GM12878 (cell line): Measurements from ENCODE around the gene FAM107A. TPM values are rescaled to one million over a fixed set of nuclear protein-coding genes. Genes with fewer than 3 reads are reported as not detected.

Source experiments
- CEBPZ ChIP-seq: fragments of 150-350 bp; IDR thresholded peaks from 2 replicates; pipeline ENCODE4 v1.6.1; 2016; ENCODE audit warnings: low read depth, low read length
- CTCF ChIP-seq, 3 experiments: IDR thresholded peaks in 2 of 3; conservative IDR thresholded peaks in 1 of 3; 2 replicates each; pipeline ENCODE4 v1.5.1; 2011; ENCODE audit warnings: low read depth in 3 of 3, low read length in 3 of 3, mild to moderate bottlenecking in 3 of 3, control low read depth in 2 of 3, moderate library complexity in 2 of 3, inconsistent platforms in 1 of 3, mixed read lengths in 1 of 3; ENCODE audit not compliant: control insufficient read depth in 2 of 3, insufficient read depth in 1 of 3; ENCODE audit errors: extremely low read depth in 1 of 3
- MEF2B ChIP-seq: fragments of 450-650 bp; IDR thresholded peaks from 2 replicates; pipeline ENCODE4 v1.6.1; 2018; ENCODE audit warnings: mild to moderate bottlenecking, moderate library complexity; ENCODE audit not compliant: partially characterized antibody, poor library complexity, severe bottlenecking
- POLR2AphosphoS5 ChIP-seq: IDR thresholded peaks from 2 replicates; pipeline ENCODE4 v1.6.1; 2011; ENCODE audit warnings: mild to moderate bottlenecking, low read length, inconsistent platforms
- SP1 ChIP-seq: IDR thresholded peaks from one replicate; pipeline ENCODE4 v1.6.1; 2011; ENCODE audit warnings: low read depth, low read length
- SRF ChIP-seq, 2 experiments: IDR thresholded peaks; 2 replicates each; pipeline ENCODE4 v1.6.1; 2011; ENCODE audit warnings: low read depth in 2 of 2, low read length in 2 of 2, mild to moderate bottlenecking in 1 of 2, moderate library complexity in 1 of 2
- ZBTB33 ChIP-seq: fragments of 450-650 bp; IDR thresholded peaks from 2 replicates; pipeline ENCODE4 v1.6.1; 2017; ENCODE audit warnings: mild to moderate bottlenecking
- ZNF207 ChIP-seq: fragments of 450-650 bp; IDR thresholded peaks from 2 replicates; pipeline ENCODE4 v1.6.1; 2014; ENCODE audit warnings: antibody characterized with exemption, mild to moderate bottlenecking, borderline replicate concordance
- polyA plus RNA-seq, 11 experiments: library from polyadenylated mRNA; depleted of rRNA in 4 of 11; unstranded in 6 of 11; stranded (reverse) in 5 of 11; fragments of >200 nt; fragmentation: Nextera tagmentation in 4 of 11; fragmentation: Illumina TruSeq in 1 of 11; extraction: Ambion mirVana in 4 of 11; extraction: Trizol in 1 of 11; gene quantifications; 1 replicate in 1 of 11; 2 replicates in 10 of 11; pipeline versions ENCODE4 v1.2.1 to v1.2.3, GENCODE V29; 2011 to 2016; ENCODE audit warnings: inconsistent platforms in 2 of 11, missing spikeins in 2 of 11, low read depth in 1 of 11
- total RNA-seq, 4 experiments: library from RNA; depleted of rRNA in 3 of 4; stranded (reverse); fragments of >200 nt in 3 of 4; fragmentation: Illumina TruSeq in 1 of 4; extraction: Trizol in 1 of 4; gene quantifications; 2 replicates each; pipeline versions ENCODE4 v1.2.1 to v1.2.3, GENCODE V29; 2013 to 2021
- TF ChIP-seq, protein P1 (sequence below): fragments of 450-650 bp; IDR thresholded peaks from 2 replicates; pipeline ENCODE4 v1.6.1; 2016; ENCODE audit warnings: mild to moderate bottlenecking, moderate library complexity, borderline replicate concordance
- TF ChIP-seq, protein P2 (sequence below): fragments of 450-650 bp; conservative IDR thresholded peaks from 2 replicates; pipeline ENCODE4 v1.6.1; 2017; ENCODE audit warnings: mild to moderate bottlenecking, moderate library complexity
- TF ChIP-seq, protein P3 (sequence below): IDR thresholded peaks from 2 replicates; pipeline ENCODE4 v1.6.1; 2012; ENCODE audit warnings: low read depth, low read length, improper control_type of control experiment
- TF ChIP-seq, protein P4 (sequence below): IDR thresholded peaks from 2 replicates; pipeline ENCODE4 v1.6.1; 2011; ENCODE audit warnings: low read depth, mild to moderate bottlenecking, low read length, moderate library complexity, borderline replicate concordance; ENCODE audit errors: extremely low read depth
- TF ChIP-seq, protein P5 (sequence below): fragments of 450-650 bp; IDR thresholded peaks from 2 replicates; pipeline ENCODE4 v1.6.1; 2016; ENCODE audit warnings: mild to moderate bottlenecking

FAM107A gene
- total and polyA plus RNA-seq, 10 of the 15 experiments (the other 5 are each of a cell fraction or from before 2014, with no cell fraction given) = not detected

DNA sequence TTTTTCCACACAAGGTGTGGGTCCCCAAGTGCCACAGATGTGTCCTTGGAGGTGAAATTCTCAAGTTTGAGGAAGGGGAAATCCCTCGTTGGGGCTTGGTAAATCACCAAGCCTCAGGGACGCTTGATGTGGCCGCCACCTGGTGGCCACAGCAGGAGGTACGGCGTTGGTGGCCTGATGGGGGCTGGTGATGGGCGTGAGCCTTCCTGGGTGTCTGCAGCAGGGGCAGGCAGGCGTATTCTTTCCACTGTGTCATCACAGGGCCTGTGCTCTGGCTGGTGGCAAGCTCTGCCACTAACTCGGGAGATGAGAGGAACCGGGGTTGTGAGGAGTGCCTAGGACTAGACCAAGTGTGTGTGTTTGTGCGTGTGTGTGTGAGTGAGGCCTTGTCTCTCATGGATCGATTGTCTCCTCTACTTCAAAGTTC lies 44.4 kb downstream of the FAM107A start (continued):
- 0 out of 2 replicates have a peak, but pooled peaks have one; percentile 56 for TF ChIP-seq ZNF207
- peak; percentile 94 to 96 (median 94) for TF ChIP-seq CTCF (IDR thresholded peaks at IDR 0.05 in 2 of 3, conservative IDR thresholded peaks at IDR 0.05 in 1 of 3; ENCODE audit: control insufficient read depth in 2 of 3, extremely low read depth in 1 of 3, insufficient read depth in 1 of 3, low read depth in 3 of 3, low read length in 3 of 3)
- TF ChIP-seq, protein P1, sequence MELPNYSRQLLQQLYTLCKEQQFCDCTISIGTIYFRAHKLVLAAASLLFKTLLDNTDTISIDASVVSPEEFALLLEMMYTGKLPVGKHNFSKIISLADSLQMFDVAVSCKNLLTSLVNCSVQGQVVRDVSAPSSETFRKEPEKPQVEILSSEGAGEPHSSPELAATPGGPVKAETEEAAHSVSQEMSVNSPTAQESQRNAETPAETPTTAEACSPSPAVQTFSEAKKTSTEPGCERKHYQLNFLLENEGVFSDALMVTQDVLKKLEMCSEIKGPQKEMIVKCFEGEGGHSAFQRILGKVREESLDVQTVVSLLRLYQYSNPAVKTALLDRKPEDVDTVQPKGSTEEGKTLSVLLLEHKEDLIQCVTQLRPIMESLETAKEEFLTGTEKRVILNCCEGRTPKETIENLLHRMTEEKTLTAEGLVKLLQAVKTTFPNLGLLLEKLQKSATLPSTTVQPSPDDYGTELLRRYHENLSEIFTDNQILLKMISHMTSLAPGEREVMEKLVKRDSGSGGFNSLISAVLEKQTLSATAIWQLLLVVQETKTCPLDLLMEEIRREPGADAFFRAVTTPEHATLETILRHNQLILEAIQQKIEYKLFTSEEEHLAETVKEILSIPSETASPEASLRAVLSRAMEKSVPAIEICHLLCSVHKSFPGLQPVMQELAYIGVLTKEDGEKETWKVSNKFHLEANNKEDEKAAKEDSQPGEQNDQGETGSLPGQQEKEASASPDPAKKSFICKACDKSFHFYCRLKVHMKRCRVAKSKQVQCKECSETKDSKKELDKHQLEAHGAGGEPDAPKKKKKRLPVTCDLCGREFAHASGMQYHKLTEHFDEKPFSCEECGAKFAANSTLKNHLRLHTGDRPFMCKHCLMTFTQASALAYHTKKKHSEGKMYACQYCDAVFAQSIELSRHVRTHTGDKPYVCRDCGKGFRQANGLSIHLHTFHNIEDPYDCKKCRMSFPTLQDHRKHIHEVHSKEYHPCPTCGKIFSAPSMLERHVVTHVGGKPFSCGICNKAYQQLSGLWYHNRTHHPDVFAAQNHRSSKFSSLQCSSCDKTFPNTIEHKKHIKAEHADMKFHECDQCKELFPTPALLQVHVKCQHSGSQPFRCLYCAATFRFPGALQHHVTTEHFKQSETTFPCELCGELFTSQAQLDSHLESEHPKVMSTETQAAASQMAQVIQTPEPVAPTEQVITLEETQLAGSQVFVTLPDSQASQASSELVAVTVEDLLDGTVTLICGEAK = no peak
- TF ChIP-seq MEF2B = no peak
- no peak for TF ChIP-seq ZBTB33
- no peak for TF ChIP-seq CEBPZ
- TF ChIP-seq, protein P2, sequence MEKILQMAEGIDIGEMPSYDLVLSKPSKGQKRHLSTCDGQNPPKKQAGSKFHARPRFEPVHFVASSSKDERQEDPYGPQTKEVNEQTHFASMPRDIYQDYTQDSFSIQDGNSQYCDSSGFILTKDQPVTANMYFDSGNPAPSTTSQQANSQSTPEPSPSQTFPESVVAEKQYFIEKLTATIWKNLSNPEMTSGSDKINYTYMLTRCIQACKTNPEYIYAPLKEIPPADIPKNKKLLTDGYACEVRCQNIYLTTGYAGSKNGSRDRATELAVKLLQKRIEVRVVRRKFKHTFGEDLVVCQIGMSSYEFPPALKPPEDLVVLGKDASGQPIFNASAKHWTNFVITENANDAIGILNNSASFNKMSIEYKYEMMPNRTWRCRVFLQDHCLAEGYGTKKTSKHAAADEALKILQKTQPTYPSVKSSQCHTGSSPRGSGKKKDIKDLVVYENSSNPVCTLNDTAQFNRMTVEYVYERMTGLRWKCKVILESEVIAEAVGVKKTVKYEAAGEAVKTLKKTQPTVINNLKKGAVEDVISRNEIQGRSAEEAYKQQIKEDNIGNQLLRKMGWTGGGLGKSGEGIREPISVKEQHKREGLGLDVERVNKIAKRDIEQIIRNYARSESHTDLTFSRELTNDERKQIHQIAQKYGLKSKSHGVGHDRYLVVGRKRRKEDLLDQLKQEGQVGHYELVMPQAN = no peak
- TF ChIP-seq, protein P3, sequence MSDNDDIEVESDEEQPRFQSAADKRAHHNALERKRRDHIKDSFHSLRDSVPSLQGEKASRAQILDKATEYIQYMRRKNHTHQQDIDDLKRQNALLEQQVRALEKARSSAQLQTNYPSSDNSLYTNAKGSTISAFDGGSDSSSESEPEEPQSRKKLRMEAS = no peak
- TF ChIP-seq POLR2AphosphoS5 = no peak
- TF ChIP-seq, protein P4, sequence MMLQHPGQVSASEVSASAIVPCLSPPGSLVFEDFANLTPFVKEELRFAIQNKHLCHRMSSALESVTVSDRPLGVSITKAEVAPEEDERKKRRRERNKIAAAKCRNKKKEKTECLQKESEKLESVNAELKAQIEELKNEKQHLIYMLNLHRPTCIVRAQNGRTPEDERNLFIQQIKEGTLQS = no peak
- peak; percentile 31 for TF ChIP-seq SP1
- TF ChIP-seq, protein P5, sequence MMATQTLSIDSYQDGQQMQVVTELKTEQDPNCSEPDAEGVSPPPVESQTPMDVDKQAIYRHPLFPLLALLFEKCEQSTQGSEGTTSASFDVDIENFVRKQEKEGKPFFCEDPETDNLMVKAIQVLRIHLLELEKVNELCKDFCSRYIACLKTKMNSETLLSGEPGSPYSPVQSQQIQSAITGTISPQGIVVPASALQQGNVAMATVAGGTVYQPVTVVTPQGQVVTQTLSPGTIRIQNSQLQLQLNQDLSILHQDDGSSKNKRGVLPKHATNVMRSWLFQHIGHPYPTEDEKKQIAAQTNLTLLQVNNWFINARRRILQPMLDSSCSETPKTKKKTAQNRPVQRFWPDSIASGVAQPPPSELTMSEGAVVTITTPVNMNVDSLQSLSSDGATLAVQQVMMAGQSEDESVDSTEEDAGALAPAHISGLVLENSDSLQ = peak; percentile 72
- TF ChIP-seq SRF (IDR thresholded peaks at IDR 0.05; ENCODE audit: low read depth in 2 of 2, low read length in 2 of 2) = no peak
